HUDEP-2 (cell line): ENCODE data around the gene SPP1.
"Not testable (repeated sequence)": the region's sequence is repeated elsewhere in the genome, so short reads cannot be mapped to it uniquely, and the experiment has no call there.

Source experiments
- DNase-seq, 76 experiments: peaks; one replicate each; lab custom pipeline; 2025; ENCODE audit not compliant: unreplicated experiment in 76 of 76; lab: John Stamatoyannopoulos, UW

The SPP1 gene

GRCh38 chr4:88017516-88018297, 42.2 kb downstream of the SPP1 start:
- DNase-seq = no peak

DNA sequence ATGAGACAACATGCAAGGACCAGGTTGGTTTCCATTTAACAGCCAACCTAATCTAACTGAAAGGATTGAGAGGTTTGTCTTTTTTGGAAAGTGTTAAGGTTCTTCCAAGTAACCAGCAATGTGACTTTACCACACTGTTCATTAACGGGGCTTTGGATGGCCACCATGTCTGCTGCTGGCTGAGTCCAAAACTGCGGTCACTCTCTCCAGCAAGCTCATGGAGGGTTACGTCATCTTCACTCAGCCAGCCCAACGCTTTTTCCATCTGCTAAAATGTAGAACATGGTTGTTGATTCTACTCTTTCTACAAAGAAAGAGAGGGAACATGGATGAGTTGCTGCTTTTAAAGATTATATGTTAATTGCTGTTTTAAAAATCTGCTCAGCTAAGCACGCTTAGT, 43.0 kb downstream of the SPP1 start:
- no peak for DNase-seq

DNA sequence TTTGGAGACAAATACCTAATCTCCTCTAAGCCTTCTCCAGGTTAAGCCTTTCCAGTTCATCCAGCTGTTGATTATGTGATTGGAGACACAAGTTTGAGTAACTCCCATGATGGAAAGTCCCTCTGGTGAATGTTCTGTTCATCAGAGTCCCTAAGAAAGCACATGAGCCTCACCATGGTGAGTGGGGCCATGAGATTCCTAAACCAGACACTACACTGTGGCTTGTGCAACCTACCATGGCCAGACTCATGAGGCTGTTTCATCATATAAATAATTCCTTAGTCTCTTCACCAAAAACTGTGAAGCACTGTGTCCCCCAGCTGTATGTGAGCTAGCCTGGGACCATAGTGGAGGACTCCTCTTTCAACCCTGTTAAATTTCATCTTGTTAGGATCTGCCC, 46.3 kb downstream of the SPP1 start:
- DNase-seq = no peak

DNA sequence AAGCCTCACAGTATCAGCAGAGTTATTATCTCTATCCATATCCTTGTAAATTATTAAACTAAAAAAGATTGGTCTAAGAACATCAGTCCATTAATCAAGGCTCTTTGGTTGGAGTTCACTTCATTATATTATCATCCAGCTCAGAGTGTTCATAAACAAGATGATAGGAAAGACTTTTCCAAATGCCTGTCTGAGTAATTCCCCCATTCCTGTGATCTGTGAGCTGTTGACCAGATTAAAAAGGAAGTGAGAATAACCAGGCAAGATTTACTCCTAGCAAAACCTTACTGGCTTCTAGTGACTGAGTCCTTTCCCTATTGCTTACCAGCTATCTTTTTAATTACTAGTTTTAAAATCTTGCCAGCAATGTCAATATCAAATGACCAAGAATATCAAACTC, 46.8 kb downstream of the SPP1 start:
- DNase-seq = no peak

DNA sequence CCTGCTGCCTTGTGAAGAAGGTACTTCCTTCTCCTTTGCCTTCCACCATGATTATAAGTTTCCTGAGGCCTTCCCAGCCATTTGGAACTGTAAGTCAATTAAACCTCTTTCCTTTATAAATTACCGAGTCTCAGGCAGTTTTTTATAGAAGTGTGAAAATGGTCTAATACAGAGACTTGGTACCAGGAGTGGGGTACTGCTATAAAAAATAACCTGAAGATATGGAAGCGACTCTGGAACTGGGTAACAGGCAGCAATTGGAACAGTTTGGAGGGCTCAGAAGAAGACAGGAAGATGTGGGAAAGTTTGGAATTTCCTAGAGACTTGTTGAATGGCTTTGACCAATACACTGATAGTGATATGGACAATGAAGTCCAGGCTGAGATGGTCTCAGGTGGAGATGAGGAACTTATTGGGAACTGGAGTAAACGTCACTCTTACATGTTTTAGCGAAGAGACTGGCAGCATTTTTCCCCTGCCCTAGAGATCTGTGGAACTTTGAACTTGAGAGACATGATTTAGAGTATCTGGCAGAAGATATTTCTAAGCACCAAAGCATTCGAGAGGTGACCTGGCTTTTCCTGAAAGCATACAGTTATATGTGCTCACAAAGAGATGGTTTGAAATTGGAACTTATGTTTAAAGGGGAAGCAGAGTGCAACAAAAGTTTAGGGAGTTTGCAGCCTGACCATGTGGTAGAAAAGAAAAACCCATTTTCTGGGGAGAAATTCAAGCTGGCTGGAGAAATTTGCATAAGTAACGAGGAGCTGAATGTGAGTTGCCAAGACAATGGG, 50.6 kb downstream of the SPP1 start:
- not testable (repeated sequence) for DNase-seq

DNA sequence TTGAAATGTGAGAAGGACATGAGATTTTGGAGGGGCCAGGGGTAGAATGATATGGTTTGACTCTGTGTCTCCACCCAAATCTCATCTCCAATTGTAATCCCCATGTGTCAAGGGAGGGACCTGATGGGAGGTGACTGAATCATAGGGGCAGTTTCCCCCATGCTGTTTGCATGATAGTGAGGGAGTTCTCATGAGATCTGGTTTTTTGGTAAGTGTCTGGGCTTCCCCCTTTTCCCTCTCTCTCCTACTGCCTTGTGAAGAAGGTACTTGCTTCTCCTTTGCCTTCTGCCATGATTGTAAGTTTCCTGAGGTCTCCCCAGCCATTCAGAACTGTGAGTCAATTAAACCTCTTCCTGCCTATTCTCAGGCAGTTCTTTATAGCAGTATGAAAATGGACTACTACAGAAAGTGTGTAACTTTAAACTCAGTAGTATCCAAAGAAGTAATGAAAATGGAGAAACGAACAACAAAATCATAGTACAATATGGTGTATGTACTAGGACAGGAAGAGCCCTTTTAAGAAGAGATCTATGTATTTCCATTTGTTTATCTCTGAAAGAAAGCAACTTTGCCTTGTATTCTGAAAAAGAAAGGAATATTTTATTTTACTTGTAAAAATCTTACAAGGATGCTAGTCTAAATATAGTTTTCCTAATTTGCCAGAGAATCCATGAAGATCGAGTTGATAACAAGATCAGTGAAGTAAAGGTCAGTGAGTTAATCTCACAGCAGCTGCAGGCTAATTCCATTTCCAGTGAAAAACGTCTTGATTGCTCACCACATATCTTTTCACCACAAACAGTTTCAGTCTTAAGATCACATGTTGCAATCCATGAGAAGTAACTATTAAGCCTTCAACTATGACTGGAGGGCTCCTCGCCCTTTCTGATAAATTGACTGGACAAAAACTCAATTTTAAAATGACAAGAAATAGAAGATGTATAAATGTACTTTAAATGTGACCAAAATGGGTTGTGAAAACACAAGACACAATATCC, 52.4 kb downstream of the SPP1 start:
- no peak for DNase-seq

DNA sequence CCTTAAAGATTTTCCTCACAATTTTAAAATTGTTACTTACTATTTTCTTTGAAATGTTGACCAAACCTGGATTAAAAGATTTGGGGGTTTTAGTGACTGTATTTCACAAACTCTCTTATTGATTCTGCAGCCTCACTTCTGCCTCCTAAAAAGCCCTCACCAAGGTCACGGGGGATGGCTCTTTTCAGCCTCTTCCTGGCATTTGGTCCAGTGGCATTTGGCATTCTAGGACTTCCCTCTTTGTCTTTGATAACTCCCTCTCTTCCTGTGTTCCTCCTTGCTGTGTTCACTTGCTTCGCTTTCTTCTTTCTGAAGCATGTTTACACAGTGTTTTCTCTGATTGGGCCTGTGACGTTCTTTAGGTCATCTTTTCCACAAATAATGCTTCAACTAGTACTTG, 53.4 kb downstream of the SPP1 start:
- DNase-seq = no peak

DNA sequence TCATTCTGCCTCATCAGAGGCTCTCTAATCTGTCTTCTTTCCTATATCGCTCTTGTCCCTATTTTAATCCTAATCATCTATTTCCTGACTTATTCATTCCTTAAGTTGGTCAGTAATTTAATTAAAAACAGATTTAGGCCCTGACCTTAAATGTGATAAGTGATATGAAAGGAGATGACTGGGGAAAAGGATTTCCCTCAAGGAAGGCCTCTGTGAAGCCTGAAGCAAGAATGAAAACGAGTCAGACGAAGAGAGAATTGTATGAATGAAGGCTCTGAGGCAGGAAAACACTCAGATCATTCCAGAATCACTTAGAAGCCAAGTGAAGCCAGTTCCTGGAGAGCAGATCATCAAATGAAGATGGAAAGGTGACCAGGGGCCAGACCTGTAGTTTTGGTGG, 54.0 kb downstream of the SPP1 start:
- no peak for DNase-seq

DNA sequence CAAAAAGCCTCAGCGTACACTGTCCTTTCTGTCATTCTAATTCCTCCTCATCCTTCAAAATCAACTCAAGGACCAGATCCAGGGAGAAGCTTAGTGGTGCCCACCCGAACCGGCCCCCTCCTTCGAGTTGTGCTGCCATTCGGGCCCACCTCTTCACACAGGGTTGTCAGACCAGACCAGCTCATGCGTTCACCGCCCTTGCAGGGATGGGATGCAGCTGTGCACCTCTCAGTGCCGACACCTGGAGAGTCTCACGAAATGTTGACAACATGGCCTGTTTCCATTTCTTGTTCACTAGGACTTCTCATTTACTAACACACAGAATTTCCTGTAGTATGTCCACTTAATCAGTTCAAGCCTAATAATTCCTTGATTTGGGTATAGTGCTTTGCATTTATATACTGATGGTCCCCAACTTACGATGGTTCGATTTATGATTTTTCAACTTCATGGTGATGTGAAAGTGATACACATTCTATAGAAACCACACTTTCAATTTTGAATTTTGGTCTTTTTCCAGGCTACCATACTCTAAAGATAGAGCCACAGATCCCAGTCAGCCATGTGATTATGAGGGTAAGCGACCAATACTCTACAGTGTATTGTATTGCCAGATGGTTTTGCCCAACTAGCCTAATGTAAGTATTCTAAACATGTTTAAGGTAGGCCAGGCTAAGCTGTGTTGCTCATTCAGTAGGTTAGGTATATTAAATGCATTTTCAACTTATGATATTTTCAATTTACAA, 55.2 kb downstream of the SPP1 start:
- no peak for DNase-seq
